Astrocyte (in vitro differentiated cells and primary cell): ENCODE results near the gene SERPINE1.

Source experiments
- CTCF ChIP-seq: IDR thresholded peaks from 2 replicates; pipeline ENCODE4 v1.5.1; 2011; ENCODE audit warnings: low read depth, mild to moderate bottlenecking, inconsistent platforms, low read length, moderate library complexity; ENCODE audit not compliant: insufficient read depth
- EZH2 ChIP-seq: IDR thresholded peaks from 2 replicates; pipeline ENCODE4 v1.6.1; 2012; ENCODE audit warnings: mild to moderate bottlenecking, low read length, inconsistent platforms; ENCODE audit not compliant: insufficient read depth

- TF ChIP-seq CTCF (no peak), EZH2 (no peak)
Measured at GRCh38 chr7:101096957-101097347, 30.0 kb upstream of the SERPINE1 start.
